HUDEP-2 (cell line): ENCODE measurements around the gene FCHSD2.
"Not testable (repeated sequence)": the region's sequence is repeated elsewhere in the genome, so short reads cannot be mapped to it uniquely, and the experiment has no call there.

Experiments used
- DNase-seq, 76 experiments: peaks; one replicate each; lab custom pipeline; 2025; ENCODE audit not compliant: unreplicated experiment in 76 of 76; lab: John Stamatoyannopoulos, UW

Gene FCHSD2

GRCh38 chr11:73126804-73127480 is 15.2 kb downstream of the FCHSD2 start:
- no peak for DNase-seq

GRCh38 chr11:73124800-73125199 is 17.3 kb downstream of the FCHSD2 start:
- no peak for DNase-seq

GRCh38 chr11:73123892-73124291 is 18.2 kb downstream of the FCHSD2 start:
- DNase-seq = not testable (repeated sequence)

GRCh38 chr11:73121692-73122091 is 20.4 kb downstream of the FCHSD2 start:
- no peak for DNase-seq

- DNase-seq = no peak
Measured at GRCh38 chr11:73117071-73117470, 25.0 kb downstream of the FCHSD2 start.

GRCh38 chr11:73116636-73117035 is 25.5 kb downstream of the FCHSD2 start:
- DNase-seq = no peak

GRCh38 chr11:73114835-73115220 is 27.3 kb downstream of the FCHSD2 start:
- DNase-seq = no peak

GRCh38 chr11:73114110-73114834 is 27.8 kb downstream of the FCHSD2 start:
- DNase-seq = no peak

GRCh38 chr11:73113426-73113825 is 28.7 kb downstream of the FCHSD2 start:
- DNase-seq = no peak

GRCh38 chr11:73107597-73107996 is 34.5 kb downstream of the FCHSD2 start:
- no peak for DNase-seq

- DNase-seq = no peak
Measured at GRCh38 chr11:73106347-73106746, 35.8 kb downstream of the FCHSD2 start.

GRCh38 chr11:73100578-73100977 is 41.5 kb downstream of the FCHSD2 start:
- DNase-seq = no peak

GRCh38 chr11:73099512-73100266 is 42.4 kb downstream of the FCHSD2 start:
- DNase-seq = no peak

GRCh38 chr11:73095613-73096012 is 46.5 kb downstream of the FCHSD2 start:
- DNase-seq = no peak

GRCh38 chr11:73091521-73092305 is 50.4 kb downstream of the FCHSD2 start:
- no peak for DNase-seq

- no peak for DNase-seq
Measured at GRCh38 chr11:73087730-73088129, 54.4 kb downstream of the FCHSD2 start.

- no peak for DNase-seq
Measured at GRCh38 chr11:73085189-73085875, 56.8 kb downstream of the FCHSD2 start.

GRCh38 chr11:73078631-73079030 is 63.5 kb downstream of the FCHSD2 start:
- no peak for DNase-seq

- no peak for DNase-seq
Measured at GRCh38 chr11:73077454-73077853, 64.7 kb downstream of the FCHSD2 start.

GRCh38 chr11:73074319-73074718 is 67.8 kb downstream of the FCHSD2 start:
- DNase-seq = no peak
